Adrenal gland (tissue), 5 donors: Measurements from ENCODE around the gene FUCA2.

Experiments
- POLR2A ChIP-seq, 2 donors: fragments of 450-650 bp; IDR thresholded peaks; one replicate each; pipeline ENCODE4 v1.6.1; 2017; ENCODE audit warnings: antibody characterized with exemption in 2 of 2, mild to moderate bottlenecking in 2 of 2, moderate library complexity in 1 of 2
- TF ChIP-seq, protein P1 (sequence below), 6 experiments: fragments of 450-650 bp in 4 of 6; fragments of 200-600 bp in 2 of 6; sonication (generic) in 1 of 6; IDR thresholded peaks; 1 replicate in 5 of 6; 2 replicates in 1 of 6; pipeline versions ENCODE4 v1.5.1 to v1.8.0; 2016 to 2021; ENCODE audit warnings: antibody characterized with exemption in 6 of 6, mild to moderate bottlenecking in 2 of 6, moderate library complexity in 1 of 6
- donor health status: DM: no; HTN: no; CAD: no.

DNA sequence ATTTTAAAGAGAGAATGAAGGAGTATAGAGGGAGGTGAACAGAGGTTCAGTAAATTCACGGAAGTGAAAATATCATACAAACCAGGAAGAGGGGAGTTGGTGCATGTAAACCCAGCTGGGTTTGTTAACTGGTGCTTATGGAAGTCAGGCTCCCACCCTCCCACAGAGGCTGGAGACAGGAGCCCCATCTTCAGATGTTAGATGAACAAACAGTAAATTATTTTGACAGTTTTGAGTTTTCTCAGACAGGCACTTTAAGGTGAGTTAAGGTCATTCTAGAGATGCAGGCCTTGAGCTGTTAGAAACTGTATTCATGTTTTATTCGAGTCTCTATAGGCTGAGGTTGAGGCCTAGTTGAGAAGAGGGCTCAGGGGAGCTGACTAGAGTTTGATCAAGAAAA is 41.8 kb upstream of the FUCA2 start:
- TF ChIP-seq, protein P1, sequence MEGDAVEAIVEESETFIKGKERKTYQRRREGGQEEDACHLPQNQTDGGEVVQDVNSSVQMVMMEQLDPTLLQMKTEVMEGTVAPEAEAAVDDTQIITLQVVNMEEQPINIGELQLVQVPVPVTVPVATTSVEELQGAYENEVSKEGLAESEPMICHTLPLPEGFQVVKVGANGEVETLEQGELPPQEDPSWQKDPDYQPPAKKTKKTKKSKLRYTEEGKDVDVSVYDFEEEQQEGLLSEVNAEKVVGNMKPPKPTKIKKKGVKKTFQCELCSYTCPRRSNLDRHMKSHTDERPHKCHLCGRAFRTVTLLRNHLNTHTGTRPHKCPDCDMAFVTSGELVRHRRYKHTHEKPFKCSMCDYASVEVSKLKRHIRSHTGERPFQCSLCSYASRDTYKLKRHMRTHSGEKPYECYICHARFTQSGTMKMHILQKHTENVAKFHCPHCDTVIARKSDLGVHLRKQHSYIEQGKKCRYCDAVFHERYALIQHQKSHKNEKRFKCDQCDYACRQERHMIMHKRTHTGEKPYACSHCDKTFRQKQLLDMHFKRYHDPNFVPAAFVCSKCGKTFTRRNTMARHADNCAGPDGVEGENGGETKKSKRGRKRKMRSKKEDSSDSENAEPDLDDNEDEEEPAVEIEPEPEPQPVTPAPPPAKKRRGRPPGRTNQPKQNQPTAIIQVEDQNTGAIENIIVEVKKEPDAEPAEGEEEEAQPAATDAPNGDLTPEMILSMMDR (IDR thresholded peaks at IDR 0.05): no peak
- TF ChIP-seq POLR2A (IDR thresholded peaks at IDR 0.05): no peak
